ENCODE data around the gene CAMTA1. TPM values are rescaled to one million over a fixed set of nuclear protein-coding genes. Genes with fewer than 3 reads are reported as not detected.

Gene CAMTA1
- total RNA-seq, 1 experiment from 2014 or later, result 82.2 TPM

DNA sequence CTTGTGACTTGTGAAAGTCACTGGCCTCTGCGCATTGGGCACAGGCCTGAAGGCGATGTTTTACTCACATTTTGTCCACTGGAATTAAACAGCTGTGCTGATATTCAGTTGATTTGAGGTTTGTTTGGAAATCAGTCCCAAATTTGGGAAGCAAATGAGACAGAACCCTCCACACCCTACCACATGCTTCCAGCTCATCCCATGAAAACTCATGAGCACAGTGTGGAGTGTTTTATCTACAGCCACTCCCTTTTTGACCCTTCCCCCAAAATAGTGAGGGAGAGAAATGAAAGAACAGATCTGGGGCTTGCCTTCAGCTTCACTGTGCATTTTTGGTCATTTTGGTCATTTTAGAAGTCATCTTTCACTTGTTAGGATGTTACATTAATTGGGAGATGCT is 101.3 kb downstream of the CAMTA1 start:
- no peaks in the 10 kb centered on the region for H3K27me3 ChIP-seq (ENCODE audit: control insufficient read depth, insufficient read depth, low read length)
- DNase-seq (ENCODE audit: low read depth, low spot score), result no peak
- intact Hi-C loops (cut with micrococcal nuclease; ENCODE audit: unreplicated experiment) (loop anchor here (10.0 kb wide), 1 partner anchor 72 kb away; no protein-coding TSS in a partner anchor), in situ Hi-C loops (cut with HindIII; ENCODE audit: low pct_unique_long_range_greater_than_20kb, low sequenced_read_pairs) (no loop called here)
- H3K27ac ChIP-seq (ENCODE audit: low read length), result no peak overlapping the region
- H3K4me3 ChIP-seq (ENCODE audit: low read depth in 2 of 2, low read length in 2 of 2), result no peak overlapping the region
- ChIA-PET CTCF (interaction anchor here (0.5 to 0.7 kb wide), 2 partner anchors 37 to 654 kb away, joined by 3 read pairs; no protein-coding TSS in a partner anchor), POLR2A (no interaction called here)
- H3K36me3 ChIP-seq (ENCODE audit: control insufficient read depth, insufficient read depth, low read length), result no peaks in the 10 kb centered on the region
- BruUV-seq (replicated peaks), result no TSS peak
- no peak for ATAC-seq
- TF ChIP-seq POLR2AphosphoS5 (IDR thresholded peaks at IDR 0.05; ENCODE audit: low read depth, low read length) (no peak), SIN3A (IDR thresholded peaks at IDR 0.05; ENCODE audit: borderline replicate concordance, insufficient read depth, low read depth, low read length) (no peak), TCF7L2 (IDR thresholded peaks at IDR 0.05; ENCODE audit: low read depth, low read length) (no peak)
- no peaks in the 10 kb centered on the region for H3K9me3 ChIP-seq (ENCODE audit: control insufficient read depth, insufficient read depth, low read depth, low read length)
- no peaks in the 10 kb centered on the region for H3K4me1 ChIP-seq (ENCODE audit: control insufficient read depth, insufficient read depth, low read length)

DNA sequence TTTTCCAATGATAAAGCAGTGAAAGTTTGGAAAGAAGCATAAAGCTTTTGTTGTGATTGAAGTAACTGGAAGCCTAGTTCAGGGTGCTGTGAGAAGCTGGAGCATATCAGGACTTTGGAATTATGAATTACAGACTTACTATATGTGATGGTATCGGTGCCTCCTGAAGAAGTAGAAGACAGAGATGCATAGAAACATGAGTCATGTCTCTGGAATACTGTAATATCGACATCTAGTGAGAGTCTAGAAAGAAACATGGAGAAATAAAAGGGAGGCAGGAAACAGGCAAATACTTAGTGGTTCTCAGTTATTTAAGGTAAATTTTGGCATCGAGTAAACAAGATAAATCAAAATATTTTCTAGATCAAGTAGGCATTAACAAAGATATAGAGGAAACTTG is 103.0 kb downstream of the CAMTA1 start:
- no TSS peak for BruUV-seq (replicated peaks)
- intact Hi-C loops (cut with micrococcal nuclease; ENCODE audit: unreplicated experiment), result loop anchor here (10.0 kb wide), 1 partner anchor 73 kb away; no protein-coding TSS in a partner anchor
- H3K36me3 ChIP-seq (ENCODE audit: control insufficient read depth, insufficient read depth, low read length), result no peaks in the 10 kb centered on the region
- ChIA-PET CTCF (no interaction called here), POLR2A (no interaction called here)
- no peak overlapping the region for H3K27ac ChIP-seq (ENCODE audit: low read length)
- no peak for TF ChIP-seq POLR2AphosphoS5 (IDR thresholded peaks at IDR 0.05; ENCODE audit: low read depth, low read length)
- TF ChIP-seq, protein P1, sequence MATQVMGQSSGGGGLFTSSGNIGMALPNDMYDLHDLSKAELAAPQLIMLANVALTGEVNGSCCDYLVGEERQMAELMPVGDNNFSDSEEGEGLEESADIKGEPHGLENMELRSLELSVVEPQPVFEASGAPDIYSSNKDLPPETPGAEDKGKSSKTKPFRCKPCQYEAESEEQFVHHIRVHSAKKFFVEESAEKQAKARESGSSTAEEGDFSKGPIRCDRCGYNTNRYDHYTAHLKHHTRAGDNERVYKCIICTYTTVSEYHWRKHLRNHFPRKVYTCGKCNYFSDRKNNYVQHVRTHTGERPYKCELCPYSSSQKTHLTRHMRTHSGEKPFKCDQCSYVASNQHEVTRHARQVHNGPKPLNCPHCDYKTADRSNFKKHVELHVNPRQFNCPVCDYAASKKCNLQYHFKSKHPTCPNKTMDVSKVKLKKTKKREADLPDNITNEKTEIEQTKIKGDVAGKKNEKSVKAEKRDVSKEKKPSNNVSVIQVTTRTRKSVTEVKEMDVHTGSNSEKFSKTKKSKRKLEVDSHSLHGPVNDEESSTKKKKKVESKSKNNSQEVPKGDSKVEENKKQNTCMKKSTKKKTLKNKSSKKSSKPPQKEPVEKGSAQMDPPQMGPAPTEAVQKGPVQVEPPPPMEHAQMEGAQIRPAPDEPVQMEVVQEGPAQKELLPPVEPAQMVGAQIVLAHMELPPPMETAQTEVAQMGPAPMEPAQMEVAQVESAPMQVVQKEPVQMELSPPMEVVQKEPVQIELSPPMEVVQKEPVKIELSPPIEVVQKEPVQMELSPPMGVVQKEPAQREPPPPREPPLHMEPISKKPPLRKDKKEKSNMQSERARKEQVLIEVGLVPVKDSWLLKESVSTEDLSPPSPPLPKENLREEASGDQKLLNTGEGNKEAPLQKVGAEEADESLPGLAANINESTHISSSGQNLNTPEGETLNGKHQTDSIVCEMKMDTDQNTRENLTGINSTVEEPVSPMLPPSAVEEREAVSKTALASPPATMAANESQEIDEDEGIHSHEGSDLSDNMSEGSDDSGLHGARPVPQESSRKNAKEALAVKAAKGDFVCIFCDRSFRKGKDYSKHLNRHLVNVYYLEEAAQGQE (IDR thresholded peaks at IDR 0.05; ENCODE audit: insufficient read depth in 1 of 2, low read depth in 2 of 2, low read length in 1 of 2), result no peak
- no peak for TF ChIP-seq TCF7L2 (IDR thresholded peaks at IDR 0.05; ENCODE audit: low read depth, low read length)
- TF ChIP-seq SIN3A (IDR thresholded peaks at IDR 0.05; ENCODE audit: borderline replicate concordance, insufficient read depth, low read depth, low read length), result no peak
- TF ChIP-seq, protein P2, sequence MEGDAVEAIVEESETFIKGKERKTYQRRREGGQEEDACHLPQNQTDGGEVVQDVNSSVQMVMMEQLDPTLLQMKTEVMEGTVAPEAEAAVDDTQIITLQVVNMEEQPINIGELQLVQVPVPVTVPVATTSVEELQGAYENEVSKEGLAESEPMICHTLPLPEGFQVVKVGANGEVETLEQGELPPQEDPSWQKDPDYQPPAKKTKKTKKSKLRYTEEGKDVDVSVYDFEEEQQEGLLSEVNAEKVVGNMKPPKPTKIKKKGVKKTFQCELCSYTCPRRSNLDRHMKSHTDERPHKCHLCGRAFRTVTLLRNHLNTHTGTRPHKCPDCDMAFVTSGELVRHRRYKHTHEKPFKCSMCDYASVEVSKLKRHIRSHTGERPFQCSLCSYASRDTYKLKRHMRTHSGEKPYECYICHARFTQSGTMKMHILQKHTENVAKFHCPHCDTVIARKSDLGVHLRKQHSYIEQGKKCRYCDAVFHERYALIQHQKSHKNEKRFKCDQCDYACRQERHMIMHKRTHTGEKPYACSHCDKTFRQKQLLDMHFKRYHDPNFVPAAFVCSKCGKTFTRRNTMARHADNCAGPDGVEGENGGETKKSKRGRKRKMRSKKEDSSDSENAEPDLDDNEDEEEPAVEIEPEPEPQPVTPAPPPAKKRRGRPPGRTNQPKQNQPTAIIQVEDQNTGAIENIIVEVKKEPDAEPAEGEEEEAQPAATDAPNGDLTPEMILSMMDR (IDR thresholded peaks at IDR 0.05), result no peak
- H3K4me3 ChIP-seq (ENCODE audit: low read depth in 2 of 2, low read length in 2 of 2), result no peak overlapping the region
- ATAC-seq (no peak), DNase-seq (ENCODE audit: low read depth, low spot score) (no peak)
- H3K9me3 ChIP-seq (ENCODE audit: control insufficient read depth, insufficient read depth, low read depth, low read length), result no peaks in the 10 kb centered on the region
- H3K4me1 ChIP-seq (ENCODE audit: control insufficient read depth, insufficient read depth, low read length), result no peaks in the 10 kb centered on the region
- H3K27me3 ChIP-seq (ENCODE audit: control insufficient read depth, insufficient read depth, low read length), result no peaks in the 10 kb centered on the region
- in situ Hi-C loops (cut with HindIII; ENCODE audit: low pct_unique_long_range_greater_than_20kb, low sequenced_read_pairs), result no loop called here

DNA sequence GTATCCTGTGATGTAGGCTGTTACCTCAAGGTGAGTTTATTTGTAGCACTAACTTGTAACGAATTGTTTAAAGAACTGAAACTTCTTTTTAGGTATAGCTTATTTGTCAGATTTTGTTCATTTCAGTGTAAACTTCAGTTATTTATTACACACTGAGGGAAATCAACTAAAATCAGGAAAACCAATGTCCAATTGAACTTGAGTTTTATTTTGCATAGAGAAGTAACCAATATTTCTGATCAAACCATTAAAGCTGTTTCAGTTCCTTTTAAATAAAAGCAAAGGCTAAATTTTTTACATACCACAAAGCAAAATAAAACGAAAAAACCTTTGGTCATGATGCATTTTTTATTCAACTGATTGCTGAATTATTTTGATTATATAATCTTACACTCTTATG is 103.6 kb downstream of the CAMTA1 start:
- no peaks in the 10 kb centered on the region for H3K9me3 ChIP-seq (ENCODE audit: control insufficient read depth, insufficient read depth, low read depth, low read length)
- no peaks in the 10 kb centered on the region for H3K36me3 ChIP-seq (ENCODE audit: control insufficient read depth, insufficient read depth, low read length)
- H3K27ac ChIP-seq (ENCODE audit: low read length), result no peak overlapping the region
- DNase-seq (ENCODE audit: low read depth, low spot score), result no peak
- H3K27me3 ChIP-seq (ENCODE audit: control insufficient read depth, insufficient read depth, low read length), result no peaks in the 10 kb centered on the region
- no TSS peak for BruUV-seq (replicated peaks)
- POLR2A ChIA-PET, result no interaction called here
- H3K4me1 ChIP-seq (ENCODE audit: control insufficient read depth, insufficient read depth, low read length), result no peaks in the 10 kb centered on the region
- intact Hi-C loops (cut with micrococcal nuclease; ENCODE audit: unreplicated experiment), result loop anchor here (10.0 kb wide), 1 partner anchor 74 kb away; no protein-coding TSS in a partner anchor
- CTCF ChIA-PET, result no interaction called here
- ATAC-seq, result no peak
- TF ChIP-seq, protein P2 (IDR thresholded peaks at IDR 0.05), result no peak
- TF ChIP-seq POLR2AphosphoS5 (IDR thresholded peaks at IDR 0.05; ENCODE audit: low read depth, low read length), result no peak
- no peak for TF ChIP-seq TCF7L2 (IDR thresholded peaks at IDR 0.05; ENCODE audit: low read depth, low read length)
- TF ChIP-seq, protein P1 (IDR thresholded peaks at IDR 0.05; ENCODE audit: insufficient read depth in 1 of 2, low read depth in 2 of 2, low read length in 1 of 2), result no peak
- no peak for TF ChIP-seq SIN3A (IDR thresholded peaks at IDR 0.05; ENCODE audit: borderline replicate concordance, insufficient read depth, low read depth, low read length)
- in situ Hi-C loops (cut with HindIII; ENCODE audit: low pct_unique_long_range_greater_than_20kb, low sequenced_read_pairs), result no loop called here
- H3K4me3 ChIP-seq (ENCODE audit: low read depth in 2 of 2, low read length in 2 of 2), result no peak overlapping the region
